Stimulated activated CD4-positive, alpha-beta T cell treated with anti-CD3 and anti-CD28 coated beads, Interleukin-12 subunit alpha, Interleukin-12 subunit beta, amount 100 ng/mL, for 24 hours (primary cell): ENCODE results near the gene LRRC8C.

ENCODE experiments used
- DNase-seq, 2 experiments: peaks; one replicate each; pipeline ENCODE4 v3.0.0-alpha.2; 2020; ENCODE audit warnings: low read depth in 2 of 2

The LRRC8C gene

DNA sequence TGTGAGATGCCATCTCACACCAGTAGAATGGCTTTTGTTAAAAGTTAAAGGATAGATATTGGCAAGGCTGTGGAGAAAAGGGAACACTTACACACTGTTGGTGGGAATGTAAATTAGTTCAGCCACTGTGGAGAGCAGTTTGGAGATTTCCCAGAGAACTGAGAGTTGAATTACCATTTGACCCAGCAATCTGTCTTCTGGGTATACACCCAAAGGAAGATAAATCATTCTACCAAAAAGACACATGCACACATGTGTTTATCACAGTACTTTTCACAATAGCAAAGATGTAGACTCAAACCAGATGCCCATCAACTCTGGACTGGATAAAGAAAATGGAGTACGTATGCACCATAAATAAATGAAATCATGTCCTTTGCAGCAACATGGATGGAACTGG, 99.3 kb downstream of the LRRC8C start:
- no peak for DNase-seq

DNA sequence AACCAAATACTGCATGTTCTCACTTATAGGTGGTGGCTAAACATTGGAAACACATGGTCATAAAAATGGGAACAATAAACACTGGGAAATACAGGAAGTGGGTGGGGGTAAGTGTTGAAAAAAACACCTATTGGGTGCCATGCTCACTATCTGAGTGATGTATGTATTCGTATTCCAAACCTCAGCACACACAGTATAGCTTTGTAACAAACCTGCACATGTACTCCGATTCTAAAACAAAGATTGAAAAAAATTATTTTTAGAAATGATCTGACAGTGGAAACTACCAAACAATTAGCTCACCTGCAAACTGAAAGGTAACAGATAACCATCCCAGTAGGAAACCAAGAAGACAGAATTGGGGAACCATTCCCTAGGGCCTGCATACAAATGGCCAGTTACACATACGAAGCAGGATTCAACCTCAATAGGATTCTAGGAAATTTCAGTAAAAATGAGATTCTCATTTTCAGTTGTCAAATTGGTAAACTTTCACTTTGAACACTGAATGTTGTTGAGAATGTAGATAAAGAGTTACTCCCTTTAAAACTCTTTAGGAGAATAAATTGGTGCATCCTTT, 99.8 kb downstream of the LRRC8C start:
- DNase-seq, result no peak

GRCh38 chr1:89733748-89734147, 100.8 kb downstream of the LRRC8C start:
- no peak for DNase-seq

DNA sequence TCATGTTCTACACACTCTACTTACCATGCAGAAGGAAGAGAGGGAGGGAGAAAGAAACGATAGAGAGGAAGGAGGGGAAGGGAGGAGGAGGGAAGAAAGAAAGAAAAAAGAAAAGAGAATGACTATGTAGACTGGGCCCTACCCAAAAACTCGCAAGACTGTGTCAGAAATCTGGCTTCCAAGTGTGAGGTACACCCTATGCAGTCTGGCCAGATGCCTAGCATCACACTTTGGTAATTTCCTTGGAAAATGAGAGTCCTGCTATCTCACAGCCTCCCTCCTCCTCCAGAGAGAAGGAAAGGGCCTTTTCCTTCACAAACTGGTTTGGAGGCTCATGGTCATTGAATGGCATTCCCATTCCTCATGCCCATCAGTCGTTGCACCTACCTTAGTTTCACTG, 101.5 kb downstream of the LRRC8C start:
- no peak for DNase-seq

- no peak for DNase-seq
Measured at GRCh38 chr1:89735479-89735878, 102.6 kb downstream of the LRRC8C start.

- DNase-seq, result no peak
Measured at GRCh38 chr1:89736937-89737733, 104.2 kb downstream of the LRRC8C start.

- no peak for DNase-seq
Measured at GRCh38 chr1:89737985-89738510, 105.1 kb downstream of the LRRC8C start.

DNA sequence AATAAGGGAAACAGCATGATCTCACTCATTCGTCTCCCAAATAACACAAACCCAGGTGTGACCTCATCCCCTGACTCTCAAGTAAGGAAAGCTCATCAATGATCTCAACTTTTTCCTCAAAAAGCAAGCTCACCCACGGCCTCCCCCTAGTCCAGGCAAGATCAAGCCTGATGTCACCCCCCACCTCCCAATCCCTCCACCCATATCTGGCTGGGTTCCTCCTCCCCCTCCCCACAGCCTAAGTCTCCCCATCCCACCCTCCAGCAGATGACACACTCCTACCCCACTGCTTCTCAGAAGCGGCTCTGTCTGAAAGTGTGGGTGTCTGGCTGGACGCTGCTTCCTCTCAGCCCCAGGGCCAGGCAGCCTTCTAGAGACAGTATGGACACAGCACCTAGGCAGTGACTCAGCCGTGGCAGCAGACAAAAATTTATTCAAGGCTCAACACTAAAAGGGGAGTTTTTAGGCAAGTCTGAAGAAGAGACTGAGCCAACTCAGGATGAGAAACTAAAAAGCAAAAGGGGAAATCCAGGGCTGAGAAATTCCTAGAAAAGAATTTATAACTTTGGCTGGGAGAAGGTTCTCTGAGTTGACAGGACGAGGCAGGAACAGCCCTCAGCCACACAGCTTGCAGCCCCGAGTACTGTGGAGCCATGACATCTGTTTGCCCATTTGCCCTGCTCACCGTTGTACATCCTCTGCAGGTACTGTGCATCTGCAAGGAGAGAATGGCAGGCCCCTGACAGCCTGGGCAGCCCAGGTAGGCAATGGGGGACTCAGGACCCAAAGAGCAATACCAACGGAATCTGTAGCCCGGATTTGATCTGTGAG, 106.3 kb downstream of the LRRC8C start:
- DNase-seq, result peak in 1 of 2 experiments; percentile 38

DNA sequence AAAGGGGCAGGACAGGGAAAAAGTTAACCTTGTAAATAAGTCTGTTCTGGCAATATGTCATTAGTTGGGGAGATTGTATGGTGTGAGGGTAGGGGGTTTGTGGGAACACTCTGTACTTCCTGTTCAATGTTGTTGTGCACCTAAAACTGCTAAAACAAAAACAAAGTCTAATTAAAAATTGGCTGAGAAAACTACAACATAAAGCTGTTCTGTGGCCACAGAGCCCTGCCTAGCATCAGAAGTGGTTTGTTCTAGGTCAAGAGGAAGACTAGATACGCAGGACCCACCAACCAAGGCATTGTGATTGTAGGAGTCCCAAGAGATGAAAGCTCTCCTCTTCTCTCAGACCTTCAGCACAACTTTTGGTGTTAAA, 106.9 kb downstream of the LRRC8C start:
- no peak for DNase-seq

GRCh38 chr1:89743788-89744187, 110.9 kb downstream of the LRRC8C start:
- DNase-seq, result no peak

GRCh38 chr1:89746424-89747149, 113.7 kb downstream of the LRRC8C start:
- no peak for DNase-seq

GRCh38 chr1:89753761-89754160, 120.8 kb downstream of the LRRC8C start:
- DNase-seq, result no peak

- DNase-seq, result no peak
Measured at GRCh38 chr1:89754518-89754917, 121.6 kb downstream of the LRRC8C start.

- no peak for DNase-seq
Measured at GRCh38 chr1:89755591-89755990, 122.7 kb downstream of the LRRC8C start.

- DNase-seq, result peak in 1 of 2 experiments; percentile 51
Measured at GRCh38 chr1:89757532-89757931, 124.6 kb downstream of the LRRC8C start.

- DNase-seq, result no peak
Measured at GRCh38 chr1:89758156-89758555, 125.2 kb downstream of the LRRC8C start.

DNA sequence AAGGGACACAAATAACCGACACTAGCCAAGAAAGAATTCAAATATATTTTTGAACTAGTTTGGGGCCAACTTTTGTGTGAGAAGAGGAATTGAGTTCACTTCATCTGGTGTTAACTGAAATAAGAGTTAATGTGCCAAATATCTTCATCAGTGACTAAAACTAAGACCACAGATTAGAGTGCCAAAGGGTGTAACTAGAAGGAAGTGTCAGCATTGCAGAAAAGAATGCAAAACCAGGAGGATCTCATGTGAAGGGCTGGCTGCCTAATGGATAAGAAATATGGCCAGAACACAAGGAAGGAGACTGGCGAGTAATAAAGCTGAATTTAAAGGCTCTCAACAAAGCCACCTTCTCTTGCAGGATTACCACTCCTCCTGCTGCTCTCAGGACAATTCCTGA, 126.1 kb downstream of the LRRC8C start:
- no peak for DNase-seq

GRCh38 chr1:89760496-89760895, 127.6 kb downstream of the LRRC8C start:
- no peak for DNase-seq

DNA sequence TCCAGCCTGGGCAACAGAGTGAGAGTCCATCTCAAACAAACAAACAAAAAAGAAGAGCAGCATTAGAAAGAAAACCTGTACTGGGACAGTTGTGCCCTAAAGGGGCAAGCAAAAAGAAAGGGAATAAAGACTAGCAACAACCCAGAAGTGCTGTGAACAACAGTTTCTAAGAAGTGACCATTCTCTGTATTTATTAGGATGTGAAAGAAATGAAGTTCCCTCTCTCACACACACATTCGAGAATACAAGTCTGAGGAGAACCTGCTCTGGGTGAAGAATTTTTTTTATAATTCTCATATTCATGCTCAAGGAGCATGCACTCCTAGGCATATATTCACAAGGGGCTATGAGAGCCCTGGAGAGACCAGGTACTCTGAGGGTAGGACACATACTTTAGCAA, 128.4 kb downstream of the LRRC8C start:
- no peak for DNase-seq

- DNase-seq, result no peak
Measured at GRCh38 chr1:89761901-89762300, 129.0 kb downstream of the LRRC8C start.

- DNase-seq, result no peak
Measured at GRCh38 chr1:89762386-89762778, 129.5 kb downstream of the LRRC8C start.
